Activated naive CD4-positive, alpha-beta T cell treated with anti-CD3 and anti-CD28 coated beads for 36 hours (primary cell): ENCODE data around the gene PAIP2B. TPM values are rescaled to one million over a fixed set of nuclear protein-coding genes. Genes with fewer than 3 reads are reported as not detected.

ENCODE experiments used
- CTCF ChIA-PET: fragments of 350-600 bp; sonication (Branson Sonifier 250); formaldehyde crosslinking; loops from one replicate; lab custom pipeline; 2021; ENCODE audit warnings: antibody characterized with exemption; lab: Charles Lee
- DNase-seq: peaks from one replicate; pipeline ENCODE4 v3.0.0-alpha.2; 2020
- H3K27ac Mint-ChIP-seq: one replicate; pipeline ENCODE4 v1.8.0; 2021; ENCODE audit warnings: mild to moderate bottlenecking, mixed read lengths
- H3K27me3 Mint-ChIP-seq: one replicate; pipeline ENCODE4 v1.8.0; 2021; ENCODE audit warnings: low read depth, mixed read lengths
- H3K36me3 Mint-ChIP-seq: one replicate; pipeline ENCODE4 v1.8.0; 2021; ENCODE audit warnings: low read depth, mixed read lengths
- H3K4me1 Mint-ChIP-seq: one replicate; pipeline ENCODE4 v1.8.0; 2021; ENCODE audit warnings: low read depth, mixed read lengths
- H3K4me3 Mint-ChIP-seq: one replicate; pipeline ENCODE4 v1.8.0; 2021; ENCODE audit warnings: mild to moderate bottlenecking, moderate library complexity, mixed read lengths
- H3K9me3 Mint-ChIP-seq: one replicate; pipeline ENCODE4 v1.8.0; 2021; ENCODE audit warnings: mixed read lengths
- intact Hi-C: fragments of 100-400 bp; cut with micrococcal nuclease; formaldehyde crosslinking; loops from one replicate; pipeline ENCODE4 v1.15.1; 2023
- total RNA-seq, 2 experiments: library from RNA; stranded (reverse); gene quantifications; one replicate each; pipeline ENCODE4 v1.2.3, GENCODE V29; 2021

The PAIP2B gene
- total RNA-seq, 2 experiments from 2014 or later: 3.0 to 3.2 TPM

DNA sequence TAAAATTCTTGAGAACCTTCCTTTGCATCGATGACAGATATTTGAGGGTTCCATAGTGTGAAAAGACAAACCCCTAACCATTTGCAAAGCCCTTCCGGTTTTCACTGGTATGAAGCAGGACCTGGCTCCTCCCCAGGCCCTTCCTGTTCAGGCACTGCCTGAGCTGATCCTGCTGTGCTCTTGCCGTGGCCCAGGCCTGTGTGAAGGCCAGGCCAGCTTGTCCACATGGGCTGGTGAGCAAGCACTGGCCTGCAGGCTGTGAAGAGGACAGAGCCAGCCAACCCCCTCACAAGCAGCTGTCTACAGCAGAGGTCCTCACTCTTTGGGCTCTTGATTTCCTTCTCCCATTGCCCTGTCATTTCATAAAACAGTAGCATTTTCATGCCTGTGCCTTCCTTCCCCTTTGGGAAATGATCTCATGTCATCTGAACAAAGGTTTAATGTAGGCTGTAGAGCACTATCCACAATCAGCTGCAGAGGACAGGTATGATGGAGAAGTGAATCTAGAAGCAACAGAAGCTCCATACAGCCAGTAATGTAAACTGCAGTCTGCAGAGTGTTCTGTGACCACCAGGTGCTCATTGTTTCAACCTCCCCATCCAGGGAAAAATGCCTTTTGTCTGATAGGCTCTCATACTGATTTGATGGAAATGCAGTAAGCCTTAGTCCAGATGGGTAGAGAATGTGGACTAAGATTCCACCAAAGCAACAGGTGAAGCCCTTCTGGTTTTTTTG lies 76.7 kb downstream of the PAIP2B start:
- CTCF ChIA-PET: interaction anchor here (0.6 to 1.2 kb wide), 2 partner anchors 13 to 80 kb away, joined by 3 read pairs; no protein-coding TSS in a partner anchor
- intact Hi-C loops: no loop called here

DNA sequence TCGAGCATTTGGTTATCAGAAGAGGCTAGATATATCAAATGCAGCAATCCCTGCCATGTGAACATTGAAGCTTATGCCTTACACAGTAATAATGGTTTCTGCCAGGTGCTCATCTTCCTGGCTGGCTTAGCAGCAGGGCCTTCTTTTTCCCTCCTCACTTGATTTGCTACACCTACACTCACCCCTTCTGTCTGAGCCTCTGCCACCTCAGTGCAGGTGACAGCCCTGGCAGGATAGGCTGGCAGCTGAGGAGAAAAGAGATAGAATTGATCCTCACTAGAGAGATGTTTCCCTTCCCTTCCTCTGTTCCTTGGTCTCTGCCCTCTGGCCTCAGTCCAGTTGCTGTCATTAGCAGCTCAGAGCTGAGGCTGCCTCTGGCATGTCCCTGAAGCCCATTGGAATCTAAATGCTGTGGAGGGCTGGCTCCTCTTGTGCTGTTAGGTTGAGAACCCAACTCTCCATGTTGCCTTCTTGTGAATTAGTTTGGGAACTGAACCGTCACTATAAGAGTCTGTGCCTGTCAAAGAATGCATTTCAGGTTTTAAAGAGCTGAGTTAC lies 78.3 kb downstream of the PAIP2B start:
- Mint-ChIP-seq H3K27me3 (no peaks in the 10 kb centered on the region), H3K9me3 (no peaks in the 10 kb centered on the region), H3K4me1 (no peaks in the 10 kb centered on the region), H3K27ac (no peak overlapping the region), H3K36me3 (peaks cover 19% of the 10 kb centered on the region), H3K4me3 (no peak overlapping the region)
- intact Hi-C loops: no loop called here
- no peak for DNase-seq
- CTCF ChIA-PET: interaction anchor here (0.8 to 1.2 kb wide), 7 partner anchors 8 to 201 kb away, joined by 3 to 4 read pairs (median 3); no protein-coding TSS in a partner anchor

More for the DNA sequence above, 76.7 kb downstream of the PAIP2B start:
- DNase-seq: no peak
- Mint-ChIP-seq H3K27me3 (no peaks in the 10 kb centered on the region), H3K9me3 (no peaks in the 10 kb centered on the region), H3K4me1 (no peaks in the 10 kb centered on the region), H3K36me3 (peaks cover 8% of the 10 kb centered on the region), H3K27ac (no peak overlapping the region), H3K4me3 (no peak overlapping the region)

- H3K36me3 Mint-ChIP-seq: peaks cover 39% of the 10 kb centered on the region
- no peaks in the 10 kb centered on the region for H3K9me3 Mint-ChIP-seq
- H3K27ac Mint-ChIP-seq: no peak overlapping the region
- H3K4me3 Mint-ChIP-seq: no peak overlapping the region
- H3K27me3 Mint-ChIP-seq: no peaks in the 10 kb centered on the region
- intact Hi-C loops: no loop called here
- no peak for DNase-seq
- CTCF ChIA-PET: interaction anchor here (1.0 to 3.7 kb wide), 3 partner anchors 13 to 83 kb away, joined by 3 to 14 read pairs (median 4); partner anchors contain the start of gene PAIP2B
- H3K4me1 Mint-ChIP-seq: no peaks in the 10 kb centered on the region
Measured at GRCh38 chr2:71143782-71144181, 83.1 kb downstream of the PAIP2B start.

- Mint-ChIP-seq H3K27ac (no peak overlapping the region), H3K4me3 (no peak overlapping the region), H3K27me3 (no peaks in the 10 kb centered on the region), H3K9me3 (no peaks in the 10 kb centered on the region), H3K4me1 (no peaks in the 10 kb centered on the region), H3K36me3 (peaks cover 28% of the 10 kb centered on the region)
- DNase-seq: no peak
- CTCF ChIA-PET: no interaction called here
- intact Hi-C loops: no loop called here
Measured at GRCh38 chr2:71136174-71136573, 90.7 kb downstream of the PAIP2B start.

GRCh38 chr2:71133603-71134002 lies 93.3 kb downstream of the PAIP2B start:
- CTCF ChIA-PET: no interaction called here
- Mint-ChIP-seq H3K9me3 (no peaks in the 10 kb centered on the region), H3K4me3 (no peak overlapping the region), H3K4me1 (no peaks in the 10 kb centered on the region), H3K27me3 (no peaks in the 10 kb centered on the region), H3K27ac (no peak overlapping the region), H3K36me3 (peaks cover 15% of the 10 kb centered on the region)
- DNase-seq: no peak
- intact Hi-C loops: no loop called here

Other genes with a start within 250 kb of the PAIP2B start
- gene ANKRD53, start 248.5 kb downstream of the PAIP2B start, total RNA-seq: under 1 TPM in 1 of 2 experiments, not detected in 1; 0.24 TPM
- 10 to 100 TPM; 17.8 to 18.7 TPM for gene TEX261, start 232.2 kb downstream of the PAIP2B start, total RNA-seq
- 10 to 100 TPM; 33.2 to 38.3 TPM for gene NAGK, start 158.5 kb downstream of the PAIP2B start, total RNA-seq
- 10 to 100 TPM; 14.0 to 15.8 TPM for gene MCEE, start 96.9 kb downstream of the PAIP2B start, total RNA-seq
- 10 to 100 TPM; 27.0 to 32.3 TPM for gene MPHOSPH10, start 96.5 kb downstream of the PAIP2B start, total RNA-seq
- 10 to 100 TPM; 79.8 to 84.0 TPM for gene ZNF638, start 104.7 kb upstream of the PAIP2B start, total RNA-seq
- under 1 TPM; 0.05 to 0.07 TPM for gene DYSF, start 226.5 kb upstream of the PAIP2B start, total RNA-seq